Glutamatergic neuron (in vitro differentiated cells): ENCODE measurements around the gene PIP4K2A. TPM values are rescaled to one million over a fixed set of nuclear protein-coding genes. Genes with fewer than 3 reads are reported as not detected.

Source experiments
- DNase-seq: peaks from one replicate; pipeline ENCODE4 v3.0.0; 2022
- H3K27ac Mint-ChIP-seq: one replicate; pipeline ENCODE4 v1.8.0; 2020; ENCODE audit warnings: mild to moderate bottlenecking, mixed read lengths, inconsistent platforms; ENCODE audit not compliant: unreplicated experiment
- H3K27me3 Mint-ChIP-seq: one replicate; pipeline ENCODE4 v1.8.0; 2020; ENCODE audit warnings: mild to moderate bottlenecking, moderate library complexity, mixed read lengths, inconsistent platforms; ENCODE audit not compliant: unreplicated experiment
- H3K36me3 Mint-ChIP-seq: one replicate; pipeline ENCODE4 v1.8.0; 2020; ENCODE audit warnings: mild to moderate bottlenecking, mixed read lengths, inconsistent platforms; ENCODE audit not compliant: unreplicated experiment
- H3K4me1 Mint-ChIP-seq: one replicate; pipeline ENCODE4 v1.8.0; 2020; ENCODE audit warnings: mild to moderate bottlenecking, low read depth, mixed read lengths, inconsistent platforms; ENCODE audit not compliant: unreplicated experiment
- H3K4me3 Mint-ChIP-seq: one replicate; pipeline ENCODE4 v1.8.0; 2020; ENCODE audit warnings: mild to moderate bottlenecking, mixed read lengths, inconsistent platforms; ENCODE audit not compliant: unreplicated experiment
- H3K9me3 Mint-ChIP-seq: one replicate; pipeline ENCODE4 v1.8.0; 2020; ENCODE audit warnings: mild to moderate bottlenecking, moderate library complexity, mixed read lengths, inconsistent platforms; ENCODE audit not compliant: unreplicated experiment
- CTCF ChIP-seq: fragments of 200-600 bp; sonication (generic); IDR thresholded peaks from one replicate; pipeline ENCODE4 v1.5.0; 2021; ENCODE audit not compliant: partially characterized antibody, unreplicated experiment
- total RNA-seq: library from RNA; stranded (reverse); fragmentation: NEBNext Ultra II Directional; extraction: Animal tissue kit (Norgen Biotek cat#: 25700); gene quantifications from one replicate; pipeline ENCODE4 v1.2.1, GENCODE V29; 2021; ENCODE audit not compliant: unreplicated experiment

Gene PIP4K2A
- total RNA-seq, 1 donor from 2014 or later: 20.7 TPM

GRCh38 chr10:22704471-22704911, 9.9 kb downstream of the PIP4K2A start:
- Mint-ChIP-seq H3K4me3 (no peak overlapping the region), H3K9me3 (peaks cover 5% of the 10 kb centered on the region), H3K36me3 (no peaks in the 10 kb centered on the region), H3K27ac (no peak overlapping the region), H3K27me3 (peaks cover 4% of the 10 kb centered on the region), H3K4me1 (no peaks in the 10 kb centered on the region)
- TF ChIP-seq CTCF: no peak
- no peak for DNase-seq

- DNase-seq: no peak
- Mint-ChIP-seq H3K4me3 (no peak overlapping the region), H3K36me3 (no peaks in the 10 kb centered on the region), H3K27ac (no peak overlapping the region), H3K4me1 (no peaks in the 10 kb centered on the region), H3K9me3 (peaks cover 3% of the 10 kb centered on the region), H3K27me3 (no peaks in the 10 kb centered on the region)
- no peak for TF ChIP-seq CTCF
Observed at GRCh38 chr10:22702348-22702747, 12.0 kb downstream of the PIP4K2A start.

GRCh38 chr10:22701132-22701826, 13.1 kb downstream of the PIP4K2A start:
- peaks cover 3% of the 10 kb centered on the region for H3K9me3 Mint-ChIP-seq
- no peak overlapping the region for H3K4me3 Mint-ChIP-seq
- TF ChIP-seq CTCF: no peak
- H3K4me1 Mint-ChIP-seq: no peaks in the 10 kb centered on the region
- no peak overlapping the region for H3K27ac Mint-ChIP-seq
- H3K36me3 Mint-ChIP-seq: no peaks in the 10 kb centered on the region
- DNase-seq: no peak
- H3K27me3 Mint-ChIP-seq: no peaks in the 10 kb centered on the region

GRCh38 chr10:22700489-22700888, 13.9 kb downstream of the PIP4K2A start:
- no peaks in the 10 kb centered on the region for H3K27me3 Mint-ChIP-seq
- no peak overlapping the region for H3K27ac Mint-ChIP-seq
- no peaks in the 10 kb centered on the region for H3K36me3 Mint-ChIP-seq
- H3K9me3 Mint-ChIP-seq: peaks cover 3% of the 10 kb centered on the region
- H3K4me1 Mint-ChIP-seq: no peaks in the 10 kb centered on the region
- H3K4me3 Mint-ChIP-seq: no peak overlapping the region
- no peak for TF ChIP-seq CTCF
- no peak for DNase-seq

- Mint-ChIP-seq H3K4me1 (no peaks in the 10 kb centered on the region), H3K27ac (no peak overlapping the region), H3K27me3 (no peaks in the 10 kb centered on the region)
Observed at GRCh38 chr10:22699976-22700375, 14.4 kb downstream of the PIP4K2A start.

More at GRCh38 chr10:22699976-22700375, 14.4 kb downstream of the PIP4K2A start:
- Mint-ChIP-seq H3K9me3 (peaks cover 3% of the 10 kb centered on the region), H3K36me3 (no peaks in the 10 kb centered on the region), H3K4me3 (no peak overlapping the region)
- no peak for TF ChIP-seq CTCF
- no peak for DNase-seq
